ENCODE results near the gene SUMF2. TPM values are rescaled to one million over a fixed set of nuclear protein-coding genes. Genes with fewer than 3 reads are reported as not detected.
"Not testable (repeated sequence)": the region's sequence is repeated elsewhere in the genome, so short reads cannot be mapped to it uniquely, and the experiment has no call there.

SUMF2 gene
- total and polyA plus RNA-seq, 2 of the 13 experiments (the other 11 are each of a cell fraction or from before 2014, with no cell fraction given) = 48.9 to 54.4 TPM

DNA sequence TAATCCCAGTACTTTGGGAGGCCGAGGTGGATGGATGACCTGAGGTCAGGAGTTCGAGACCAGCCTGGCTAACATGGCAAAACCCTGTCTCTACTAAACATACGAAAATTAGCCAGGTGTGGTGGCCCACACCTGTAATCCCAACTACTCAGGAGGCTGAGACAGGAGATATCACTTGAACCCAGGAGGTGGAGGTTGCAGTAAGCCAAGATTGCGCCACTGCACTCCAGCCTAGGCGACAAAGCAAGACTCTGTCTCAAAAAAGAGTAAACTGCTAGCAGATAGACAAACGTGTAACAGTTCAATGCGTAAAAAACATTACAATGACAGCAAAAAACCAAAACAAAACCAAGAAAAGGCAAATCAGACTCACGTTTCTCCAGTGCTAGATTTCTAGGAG, 32.5 kb upstream of the SUMF2 start:
- H3K9me3 ChIP-seq (ENCODE audit: low read length); CTCF ChIA-PET (ENCODE audit: low intra/inter-chr PET ratio, low total read pairs); intact Hi-C loops (cut with micrococcal nuclease; ENCODE audit: unreplicated experiment); H2AFZ ChIP-seq (ENCODE audit: low read length); FAIRE-seq; in situ Hi-C loops (cut with HindIII; ENCODE audit: extremely low pct_ligation_motif_present, low pct_unique_long_range_greater_than_20kb); H3K27me3 ChIP-seq (ENCODE audit: control insufficient read depth in 1 of 2, insufficient read depth in 2 of 2, low read length in 2 of 2); H4K20me1 ChIP-seq (ENCODE audit: insufficient read depth, low read length); DNase-seq (ENCODE audit: low spot score); BruUV-seq (replicated peaks); ATAC-seq: not testable (repeated sequence)
- Histone ChIP-seq H3K4me3 (replicated peaks in 1 of 3; ENCODE audit: insufficient read depth in 1 of 3, low read depth in 2 of 3, low read length in 3 of 3) (peak overlapping the region; percentile 77 to 98 (median 80)), H3K79me2 (ENCODE audit: insufficient read depth, low read length) (peaks cover 51% of the 10 kb centered on the region), H3K27ac (ENCODE audit: extremely low read length, insufficient read depth, low read length) (peak overlapping the region; percentile 87), H3K9ac (ENCODE audit: insufficient read depth, low read depth, low read length) (peak overlapping the region; percentile 80), H3K36me3 (replicated peaks in 1 of 2; ENCODE audit: control insufficient read depth in 1 of 2, insufficient read depth in 2 of 2, low read length in 2 of 2) (peaks cover 6 to 29% of the 10 kb centered on the region in 2 experiments), H3K4me2 (ENCODE audit: low read depth, low read length) (peak overlapping the region; percentile 77), H3K4me1 (ENCODE audit: insufficient read depth, low read length) (peaks cover 68% of the 10 kb centered on the region)
- POLR2A ChIA-PET = interaction anchor here (4.1 to 4.2 kb wide), 2 partner anchors 19 to 24 kb away, joined by 49 to 51 read pairs; partner anchors contain the start of genes CCT6A and PSPH
- WGBS (ENCODE audit: low lambda C conversion rate) = 35% methylated on average over 8 of the region's 8 CpGs
- TF ChIP-seq, protein P1, sequence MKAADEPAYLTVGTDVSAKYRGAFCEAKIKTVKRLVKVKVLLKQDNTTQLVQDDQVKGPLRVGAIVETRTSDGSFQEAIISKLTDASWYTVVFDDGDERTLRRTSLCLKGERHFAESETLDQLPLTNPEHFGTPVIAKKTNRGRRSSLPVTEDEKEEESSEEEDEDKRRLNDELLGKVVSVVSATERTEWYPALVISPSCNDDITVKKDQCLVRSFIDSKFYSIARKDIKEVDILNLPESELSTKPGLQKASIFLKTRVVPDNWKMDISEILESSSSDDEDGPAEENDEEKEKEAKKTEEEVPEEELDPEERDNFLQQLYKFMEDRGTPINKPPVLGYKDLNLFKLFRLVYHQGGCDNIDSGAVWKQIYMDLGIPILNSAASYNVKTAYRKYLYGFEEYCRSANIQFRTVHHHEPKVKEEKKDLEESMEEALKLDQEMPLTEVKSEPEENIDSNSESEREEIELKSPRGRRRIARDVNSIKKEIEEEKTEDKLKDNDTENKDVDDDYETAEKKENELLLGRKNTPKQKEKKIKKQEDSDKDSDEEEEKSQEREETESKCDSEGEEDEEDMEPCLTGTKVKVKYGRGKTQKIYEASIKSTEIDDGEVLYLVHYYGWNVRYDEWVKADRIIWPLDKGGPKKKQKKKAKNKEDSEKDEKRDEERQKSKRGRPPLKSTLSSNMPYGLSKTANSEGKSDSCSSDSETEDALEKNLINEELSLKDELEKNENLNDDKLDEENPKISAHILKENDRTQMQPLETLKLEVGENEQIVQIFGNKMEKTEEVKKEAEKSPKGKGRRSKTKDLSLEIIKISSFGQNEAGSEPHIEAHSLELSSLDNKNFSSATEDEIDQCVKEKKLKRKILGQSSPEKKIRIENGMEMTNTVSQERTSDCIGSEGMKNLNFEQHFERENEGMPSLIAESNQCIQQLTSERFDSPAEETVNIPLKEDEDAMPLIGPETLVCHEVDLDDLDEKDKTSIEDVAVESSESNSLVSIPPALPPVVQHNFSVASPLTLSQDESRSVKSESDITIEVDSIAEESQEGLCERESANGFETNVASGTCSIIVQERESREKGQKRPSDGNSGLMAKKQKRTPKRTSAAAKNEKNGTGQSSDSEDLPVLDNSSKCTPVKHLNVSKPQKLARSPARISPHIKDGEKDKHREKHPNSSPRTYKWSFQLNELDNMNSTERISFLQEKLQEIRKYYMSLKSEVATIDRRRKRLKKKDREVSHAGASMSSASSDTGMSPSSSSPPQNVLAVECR (CRISPR knock-in tag; IDR thresholded peaks at IDR 0.05; ENCODE audit: borderline replicate concordance) = peak; percentile 44; the same call in 1 of the 2 replicates
- TF ChIP-seq ZNF292 (CRISPR knock-in tag; IDR thresholded peaks at IDR 0.05; ENCODE audit: borderline replicate concordance, low read depth) = 0 out of 2 replicates have a peak, but pooled peaks have one; percentile 24
- TF ChIP-seq, protein P2, sequence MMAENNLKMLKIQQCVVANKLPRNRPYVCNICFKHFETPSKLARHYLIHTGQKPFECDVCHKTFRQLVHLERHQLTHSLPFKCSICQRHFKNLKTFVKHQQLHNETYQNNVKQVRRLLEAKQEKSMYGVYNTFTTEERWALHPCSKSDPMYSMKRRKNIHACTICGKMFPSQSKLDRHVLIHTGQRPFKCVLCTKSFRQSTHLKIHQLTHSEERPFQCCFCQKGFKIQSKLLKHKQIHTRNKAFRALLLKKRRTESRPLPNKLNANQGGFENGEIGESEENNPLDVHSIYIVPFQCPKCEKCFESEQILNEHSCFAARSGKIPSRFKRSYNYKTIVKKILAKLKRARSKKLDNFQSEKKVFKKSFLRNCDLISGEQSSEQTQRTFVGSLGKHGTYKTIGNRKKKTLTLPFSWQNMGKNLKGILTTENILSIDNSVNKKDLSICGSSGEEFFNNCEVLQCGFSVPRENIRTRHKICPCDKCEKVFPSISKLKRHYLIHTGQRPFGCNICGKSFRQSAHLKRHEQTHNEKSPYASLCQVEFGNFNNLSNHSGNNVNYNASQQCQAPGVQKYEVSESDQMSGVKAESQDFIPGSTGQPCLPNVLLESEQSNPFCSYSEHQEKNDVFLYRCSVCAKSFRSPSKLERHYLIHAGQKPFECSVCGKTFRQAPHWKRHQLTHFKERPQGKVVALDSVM (CRISPR knock-in tag; IDR thresholded peaks at IDR 0.05) = peak; percentile 69; the same call in 1 of the 2 replicates
- TF ChIP-seq, protein P3, sequence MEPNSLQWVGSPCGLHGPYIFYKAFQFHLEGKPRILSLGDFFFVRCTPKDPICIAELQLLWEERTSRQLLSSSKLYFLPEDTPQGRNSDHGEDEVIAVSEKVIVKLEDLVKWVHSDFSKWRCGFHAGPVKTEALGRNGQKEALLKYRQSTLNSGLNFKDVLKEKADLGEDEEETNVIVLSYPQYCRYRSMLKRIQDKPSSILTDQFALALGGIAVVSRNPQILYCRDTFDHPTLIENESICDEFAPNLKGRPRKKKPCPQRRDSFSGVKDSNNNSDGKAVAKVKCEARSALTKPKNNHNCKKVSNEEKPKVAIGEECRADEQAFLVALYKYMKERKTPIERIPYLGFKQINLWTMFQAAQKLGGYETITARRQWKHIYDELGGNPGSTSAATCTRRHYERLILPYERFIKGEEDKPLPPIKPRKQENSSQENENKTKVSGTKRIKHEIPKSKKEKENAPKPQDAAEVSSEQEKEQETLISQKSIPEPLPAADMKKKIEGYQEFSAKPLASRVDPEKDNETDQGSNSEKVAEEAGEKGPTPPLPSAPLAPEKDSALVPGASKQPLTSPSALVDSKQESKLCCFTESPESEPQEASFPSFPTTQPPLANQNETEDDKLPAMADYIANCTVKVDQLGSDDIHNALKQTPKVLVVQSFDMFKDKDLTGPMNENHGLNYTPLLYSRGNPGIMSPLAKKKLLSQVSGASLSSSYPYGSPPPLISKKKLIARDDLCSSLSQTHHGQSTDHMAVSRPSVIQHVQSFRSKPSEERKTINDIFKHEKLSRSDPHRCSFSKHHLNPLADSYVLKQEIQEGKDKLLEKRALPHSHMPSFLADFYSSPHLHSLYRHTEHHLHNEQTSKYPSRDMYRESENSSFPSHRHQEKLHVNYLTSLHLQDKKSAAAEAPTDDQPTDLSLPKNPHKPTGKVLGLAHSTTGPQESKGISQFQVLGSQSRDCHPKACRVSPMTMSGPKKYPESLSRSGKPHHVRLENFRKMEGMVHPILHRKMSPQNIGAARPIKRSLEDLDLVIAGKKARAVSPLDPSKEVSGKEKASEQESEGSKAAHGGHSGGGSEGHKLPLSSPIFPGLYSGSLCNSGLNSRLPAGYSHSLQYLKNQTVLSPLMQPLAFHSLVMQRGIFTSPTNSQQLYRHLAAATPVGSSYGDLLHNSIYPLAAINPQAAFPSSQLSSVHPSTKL (CRISPR knock-in tag; IDR thresholded peaks at IDR 0.05) = peak; percentile 29; the same call in 1 of the 2 replicates
- TF ChIP-seq ZMYM3 (CRISPR knock-in tag; IDR thresholded peaks at IDR 0.05) = peak; percentile 63; the same call in 1 of the 2 replicates
- TF ChIP-seq, protein P4, sequence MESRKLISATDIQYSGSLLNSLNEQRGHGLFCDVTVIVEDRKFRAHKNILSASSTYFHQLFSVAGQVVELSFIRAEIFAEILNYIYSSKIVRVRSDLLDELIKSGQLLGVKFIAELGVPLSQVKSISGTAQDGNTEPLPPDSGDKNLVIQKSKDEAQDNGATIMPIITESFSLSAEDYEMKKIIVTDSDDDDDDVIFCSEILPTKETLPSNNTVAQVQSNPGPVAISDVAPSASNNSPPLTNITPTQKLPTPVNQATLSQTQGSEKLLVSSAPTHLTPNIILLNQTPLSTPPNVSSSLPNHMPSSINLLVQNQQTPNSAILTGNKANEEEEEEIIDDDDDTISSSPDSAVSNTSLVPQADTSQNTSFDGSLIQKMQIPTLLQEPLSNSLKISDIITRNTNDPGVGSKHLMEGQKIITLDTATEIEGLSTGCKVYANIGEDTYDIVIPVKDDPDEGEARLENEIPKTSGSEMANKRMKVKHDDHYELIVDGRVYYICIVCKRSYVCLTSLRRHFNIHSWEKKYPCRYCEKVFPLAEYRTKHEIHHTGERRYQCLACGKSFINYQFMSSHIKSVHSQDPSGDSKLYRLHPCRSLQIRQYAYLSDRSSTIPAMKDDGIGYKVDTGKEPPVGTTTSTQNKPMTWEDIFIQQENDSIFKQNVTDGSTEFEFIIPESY (CRISPR knock-in tag; IDR thresholded peaks at IDR 0.05) = peak; percentile 56
- 0 out of 2 replicates have a peak, but pooled peaks have one; percentile 18 for TF ChIP-seq RCOR2 (CRISPR knock-in tag; IDR thresholded peaks at IDR 0.05)
- TF ChIP-seq CEBPG (CRISPR knock-in tag; IDR thresholded peaks at IDR 0.05) = peak; percentile 73
- peak; percentile 40; the same call in 1 of the 2 replicates for TF ChIP-seq MEF2D (CRISPR knock-in tag; IDR thresholded peaks at IDR 0.05)

All from HepG2 (cell line).